ENCODE data around the gene CENPA. TPM values are rescaled to one million over a fixed set of nuclear protein-coding genes. Genes with fewer than 3 reads are reported as not detected.
A peak's percentile ranks its signal among the peaks of the same experiment; 100 is the strongest.
"Not testable (repeated sequence)": the region's sequence is repeated elsewhere in the genome, so short reads cannot be mapped to it uniquely, and the experiment has no call there.

CENPA gene
- total and polyA plus RNA-seq, 3 donors from 2014 or later: 2.8 to 5.8 (median 5.0) TPM

GRCh38 chr2:26758790-26759321, 27.0 kb upstream of the CENPA start:
- Histone ChIP-seq H3K27me3 (no peaks in the 10 kb centered on the region), H3K9me3 (no peaks in the 10 kb centered on the region), H3K36me3 (ENCODE audit: low read depth, missing control alignments) (no peaks in the 10 kb centered on the region), H3K4me3 (no peak overlapping the region), H3K27ac (peak overlapping the region in 1 of 2 donors; percentile 41), H3K4me1 (peaks cover 11% of the 10 kb centered on the region)
- no peak for DNase-seq
- intact Hi-C loops (cut with DNase I; ENCODE audit: low total_unique reads): no loop called here
- 79 to 80% methylated on average over 7 of the region's 7 CpGs for WGBS, 2 donors
- TF ChIP-seq POLR2A (IDR thresholded peaks at IDR 0.05) (no peak), CTCF (IDR thresholded peaks at IDR 0.05) (no peak)

GRCh38 chr2:26759845-26760244, 26.0 kb upstream of the CENPA start:
- Histone ChIP-seq H3K27ac (no peak overlapping the region), H3K4me1 (peaks cover 11% of the 10 kb centered on the region), H3K27me3 (no peaks in the 10 kb centered on the region), H3K4me3 (no peak overlapping the region), H3K36me3 (ENCODE audit: low read depth, missing control alignments) (no peaks in the 10 kb centered on the region), H3K9me3 (no peaks in the 10 kb centered on the region)
- no peak for DNase-seq
- 96 to 98% methylated on average over 5 of the region's 5 CpGs for WGBS, 2 donors
- TF ChIP-seq POLR2A (IDR thresholded peaks at IDR 0.05) (no peak), CTCF (IDR thresholded peaks at IDR 0.05) (no peak)
- intact Hi-C loops (cut with DNase I; ENCODE audit: low total_unique reads): no loop called here

- H3K4me3 ChIP-seq; H3K27ac ChIP-seq; H3K27me3 ChIP-seq; H3K36me3 ChIP-seq (ENCODE audit: low read depth, missing control alignments); DNase-seq; H3K9me3 ChIP-seq; intact Hi-C loops (cut with DNase I; ENCODE audit: low total_unique reads): not testable (repeated sequence)
- 79 to 85% methylated on average over 10 of the region's 10 CpGs for WGBS, 2 donors
- H3K4me1 ChIP-seq: peaks cover 23% of the 10 kb centered on the region
These were observed 24.9 kb upstream of the CENPA start for GRCh38 chr2:26760991-26761390.

GRCh38 chr2:26763019-26763418, 22.8 kb upstream of the CENPA start:
- Histone ChIP-seq H3K4me1 (peaks cover 22% of the 10 kb centered on the region), H3K36me3 (ENCODE audit: low read depth, missing control alignments) (no peaks in the 10 kb centered on the region), H3K27me3 (no peaks in the 10 kb centered on the region), H3K9me3 (no peaks in the 10 kb centered on the region), H3K27ac (no peak overlapping the region), H3K4me3 (no peak overlapping the region)
- intact Hi-C loops (cut with DNase I; ENCODE audit: low total_unique reads): no loop called here
- WGBS, 2 donors: 76 to 79% methylated on average over 10 of the region's 10 CpGs
- no peak for TF ChIP-seq CTCF (IDR thresholded peaks at IDR 0.05)
- TF ChIP-seq POLR2A (IDR thresholded peaks at IDR 0.05): no peak
- no peak for DNase-seq

- TF ChIP-seq POLR2A (IDR thresholded peaks at IDR 0.05) (peak; percentile 65), CTCF (IDR thresholded peaks at IDR 0.05) (no peak)
- Histone ChIP-seq H3K9me3 (no peaks in the 10 kb centered on the region), H3K36me3 (ENCODE audit: low read depth, missing control alignments) (no peaks in the 10 kb centered on the region), H3K27ac (peak within 1 kb of the TSS; percentile 90 to 94), H3K4me1 (peaks cover 19% of the 10 kb centered on the region), H3K27me3 (no peaks in the 10 kb centered on the region), H3K4me3 (peak within 1 kb of the TSS; percentile 80 to 93)
- intact Hi-C loops (cut with DNase I; ENCODE audit: low total_unique reads): no loop called here
- WGBS, 2 donors: 0% methylated on average over 45 to 66 of the region's 68 CpGs
- peak; percentile 88 for DNase-seq
These were observed 21.6 kb upstream of the CENPA start, which contains the start of gene SLC35F6 for GRCh38 chr2:26764078-26764887. TSS of gene SLC35F6 (plus strand) at chr2:26764284. CDS start at chr2:26764350, 66 bp downstream.
